Tongue (tissue), 2 donors: ENCODE measurements around the gene KCNK10. TPM values are rescaled to one million over a fixed set of nuclear protein-coding genes. Genes with fewer than 3 reads are reported as not detected.
A peak's percentile ranks its signal among the peaks of the same experiment; 100 is the strongest.

ENCODE experiments used
- DNase-seq: peaks from one replicate; pipeline ENCODE4 v3.0.0-alpha.2; 2015
- total RNA-seq: library from RNA; depleted of rRNA; stranded (reverse); fragments of >200 nt; gene quantifications from one replicate; pipeline ENCODE4 v1.2.3, GENCODE V29; 2014

KCNK10 gene
- total RNA-seq, 1 donor from 2014 or later = 0.92 TPM

DNA sequence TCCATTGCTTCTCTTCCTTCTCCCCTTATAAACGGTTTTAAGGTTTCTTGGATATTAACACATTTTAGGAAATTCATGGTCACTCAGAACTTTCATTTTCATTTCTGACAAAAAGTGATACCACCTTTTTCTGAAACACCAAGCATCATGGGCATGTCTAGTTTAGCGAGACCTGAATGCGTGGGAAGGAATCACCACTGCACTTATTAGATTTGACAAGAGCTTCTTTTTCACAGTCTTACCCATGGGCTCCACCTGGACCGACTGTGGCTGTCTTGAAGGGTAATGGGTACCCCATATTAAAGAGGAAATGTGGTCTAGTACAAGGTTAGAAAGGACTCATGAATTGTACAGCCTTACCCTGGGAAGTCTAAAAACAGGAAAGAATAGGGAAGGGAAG is 95.4 kb downstream of the KCNK10 start:
- DNase-seq = no peak

DNA sequence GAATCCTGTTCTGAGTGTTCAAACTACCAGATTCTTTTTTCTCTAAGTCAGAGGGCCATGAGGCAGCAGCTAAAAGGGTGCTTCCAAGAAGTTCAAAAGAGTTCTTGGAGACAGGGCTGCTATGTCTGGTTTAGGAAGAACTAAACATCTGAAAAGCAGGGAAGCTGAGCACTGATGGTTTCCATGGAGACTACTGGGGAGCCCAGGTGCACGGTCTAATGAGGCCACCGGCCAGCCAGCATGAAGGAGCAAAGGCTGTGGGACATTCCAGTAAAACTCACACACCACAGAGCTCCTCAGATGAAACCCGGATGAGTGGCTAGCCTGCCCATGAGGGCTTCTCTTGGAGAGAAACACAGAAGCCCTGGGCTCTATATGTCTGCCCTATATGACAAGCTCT is 97.3 kb downstream of the KCNK10 start:
- DNase-seq = no peak

DNA sequence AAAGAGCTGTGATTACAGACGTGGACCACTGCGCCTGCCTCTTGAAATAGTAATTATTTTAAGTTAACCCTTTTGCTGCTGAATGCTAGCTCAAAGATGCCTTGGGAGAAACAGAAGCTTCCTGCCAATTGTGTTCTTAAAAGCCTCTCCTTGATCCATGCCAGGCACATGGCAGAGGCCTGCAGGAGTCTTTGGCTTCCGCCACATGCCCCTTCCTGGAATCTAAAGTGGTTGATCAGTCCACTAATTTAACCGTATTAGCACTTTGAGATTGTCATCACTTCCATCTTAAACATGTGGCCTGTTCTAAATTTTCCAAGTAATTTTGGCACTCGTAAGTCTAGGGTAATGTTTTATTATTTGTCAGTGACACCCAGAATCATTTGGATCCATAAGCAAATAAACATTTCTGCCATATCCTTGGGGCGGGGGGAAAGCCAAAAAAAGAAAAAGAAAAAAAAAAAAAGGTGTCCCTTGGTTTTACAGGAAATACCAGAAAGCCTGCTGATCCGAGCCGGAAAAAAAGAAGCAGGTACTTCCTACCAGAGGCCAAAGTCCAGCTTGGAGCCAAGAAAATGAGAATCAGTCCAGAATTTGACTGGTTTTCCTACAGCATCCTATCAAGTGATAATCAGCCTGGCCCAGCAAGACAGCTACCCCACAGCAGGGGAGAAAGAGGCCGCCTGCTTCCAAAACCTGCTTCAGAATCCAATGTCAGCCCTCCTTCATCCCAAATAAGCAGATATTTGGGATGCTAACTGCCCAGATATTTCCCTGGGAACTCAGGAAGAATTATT is 104.8 kb downstream of the KCNK10 start:
- DNase-seq = no peak

DNA sequence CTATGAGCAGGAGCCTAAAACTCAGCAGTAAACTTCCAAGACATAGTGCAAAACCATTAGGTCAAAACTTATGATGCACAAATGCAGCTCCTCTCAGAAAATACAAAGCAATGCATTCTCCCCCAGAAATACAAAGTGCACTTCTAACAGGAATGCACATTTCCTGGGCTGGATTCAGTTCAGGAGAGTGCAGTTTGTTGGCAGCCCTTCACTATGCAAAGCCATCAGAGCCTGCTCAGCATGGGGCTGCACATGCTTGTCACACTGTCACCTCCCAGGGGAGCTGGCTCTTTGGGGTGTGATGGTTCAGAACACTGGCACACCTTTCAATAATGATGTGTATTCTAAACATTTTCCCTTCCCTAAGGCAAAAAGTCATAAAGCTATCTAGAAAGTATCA is 110.4 kb downstream of the KCNK10 start:
- DNase-seq = no peak

DNA sequence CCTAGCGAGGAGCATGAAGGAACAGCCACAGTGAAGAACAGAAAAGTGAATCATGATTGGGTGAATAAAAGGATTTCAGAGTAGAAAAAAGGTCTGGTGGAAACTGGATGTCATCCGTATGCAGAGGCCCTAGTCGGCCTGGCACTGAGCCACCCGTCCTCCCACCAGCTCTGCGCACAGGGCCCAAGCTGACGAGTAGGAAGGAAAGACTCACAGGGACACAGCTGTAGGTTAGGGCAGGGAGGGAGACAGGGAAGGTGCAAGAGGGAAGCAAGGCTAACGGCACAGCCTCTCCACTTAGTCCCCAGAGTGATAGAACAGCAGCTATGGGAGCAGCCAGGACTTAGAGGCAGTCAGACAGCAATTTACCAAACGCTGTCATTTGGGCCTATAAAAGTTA is 112.6 kb downstream of the KCNK10 start:
- DNase-seq = no peak

DNA sequence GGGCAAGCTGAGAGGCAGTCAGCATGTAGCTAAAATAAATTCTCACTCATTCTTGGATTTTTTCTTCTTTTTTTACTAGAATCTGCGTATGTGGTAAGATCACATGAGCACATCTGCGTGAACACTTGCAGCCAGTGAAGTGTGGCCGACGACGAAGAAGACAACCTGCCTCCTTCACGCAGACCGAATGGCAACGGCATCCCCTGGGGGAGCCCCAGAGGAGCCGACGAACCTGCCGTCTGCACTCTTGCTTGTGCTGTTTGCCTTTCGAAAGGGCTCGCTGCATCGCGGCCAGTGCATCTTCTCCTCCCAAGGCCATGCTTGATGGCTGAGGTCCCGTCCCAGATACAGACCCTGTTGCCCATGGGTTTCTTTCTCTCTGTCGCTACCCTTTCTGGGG is 113.8 kb downstream of the KCNK10 start:
- DNase-seq = no peak

DNA sequence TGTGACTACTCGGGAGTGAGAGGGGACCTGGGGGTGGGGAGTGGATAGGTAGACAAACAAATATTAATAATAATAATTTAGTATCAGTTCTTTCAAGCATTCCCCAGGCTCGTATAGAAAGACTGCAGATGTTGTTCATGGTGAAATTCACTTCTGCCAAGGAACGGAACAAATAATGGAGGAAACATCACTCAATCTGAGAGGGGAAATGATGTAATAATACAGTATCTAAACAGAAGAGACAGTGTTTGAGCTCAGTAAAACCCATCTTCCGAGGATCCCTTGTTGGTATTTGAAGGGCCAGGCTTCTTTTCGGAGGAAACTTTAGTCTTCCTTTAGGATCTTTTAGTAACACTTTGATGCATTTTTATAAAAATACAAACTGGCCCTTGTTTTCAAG is 114.2 kb downstream of the KCNK10 start:
- DNase-seq = no peak

DNA sequence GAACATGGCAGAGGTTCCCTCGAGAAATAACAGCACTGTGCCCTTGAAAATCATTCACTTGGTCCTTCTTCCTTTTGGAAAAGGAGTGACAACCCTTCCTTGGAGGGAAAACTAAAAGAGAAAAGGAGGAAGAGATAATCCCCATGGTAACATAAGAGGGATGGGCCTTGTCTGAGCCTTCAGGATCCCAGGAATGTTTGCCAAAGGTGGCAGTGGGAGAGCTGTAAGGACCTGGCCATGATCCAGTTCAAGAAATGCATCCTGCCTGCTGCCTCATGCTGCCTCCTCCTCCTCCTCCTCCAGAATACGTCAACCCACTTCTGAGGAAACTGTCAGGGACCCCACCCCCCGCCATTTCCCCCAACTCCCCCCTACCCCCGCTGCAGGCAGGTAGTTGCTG is 118.8 kb downstream of the KCNK10 start:
- DNase-seq = no peak

DNA sequence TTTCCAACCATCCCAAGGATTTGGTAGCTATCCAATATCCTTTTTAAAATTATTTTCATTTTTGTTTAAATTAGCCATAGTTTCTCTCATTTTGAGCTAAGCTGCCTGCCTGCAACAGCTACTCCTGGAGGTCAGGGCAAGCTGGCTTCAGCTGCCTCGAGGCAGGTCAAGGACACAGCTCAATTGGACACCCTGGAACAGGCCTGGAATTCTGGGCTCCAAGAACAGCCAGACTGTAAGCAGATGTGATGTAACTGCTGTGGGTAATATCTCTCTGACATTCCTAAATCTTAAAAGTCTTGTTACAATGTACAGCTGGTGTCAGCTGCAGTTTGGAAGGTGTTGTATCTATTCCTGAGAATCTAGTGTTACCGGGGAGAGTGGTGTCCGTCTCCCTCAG is 119.8 kb downstream of the KCNK10 start:
- DNase-seq = no peak

DNA sequence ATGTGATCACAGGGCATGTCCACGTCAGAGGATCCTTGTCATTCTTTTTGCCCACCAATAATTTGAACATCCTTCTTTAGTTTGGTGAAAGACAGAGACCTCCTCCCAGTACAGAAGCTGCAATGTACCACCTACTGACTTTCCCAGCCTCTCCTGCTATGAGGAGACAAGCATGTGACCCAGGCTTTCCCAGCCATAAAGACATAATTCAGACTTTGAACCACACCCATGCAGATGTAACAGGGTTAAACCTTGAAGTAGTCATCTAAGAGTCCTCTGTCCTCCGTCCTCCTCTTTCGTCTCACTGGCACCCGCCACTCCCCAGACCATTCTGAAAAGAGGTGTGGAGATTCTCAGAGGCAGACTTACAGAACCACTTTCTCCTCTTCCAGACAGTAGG is 120.8 kb downstream of the KCNK10 start:
- no peak for DNase-seq

DNA sequence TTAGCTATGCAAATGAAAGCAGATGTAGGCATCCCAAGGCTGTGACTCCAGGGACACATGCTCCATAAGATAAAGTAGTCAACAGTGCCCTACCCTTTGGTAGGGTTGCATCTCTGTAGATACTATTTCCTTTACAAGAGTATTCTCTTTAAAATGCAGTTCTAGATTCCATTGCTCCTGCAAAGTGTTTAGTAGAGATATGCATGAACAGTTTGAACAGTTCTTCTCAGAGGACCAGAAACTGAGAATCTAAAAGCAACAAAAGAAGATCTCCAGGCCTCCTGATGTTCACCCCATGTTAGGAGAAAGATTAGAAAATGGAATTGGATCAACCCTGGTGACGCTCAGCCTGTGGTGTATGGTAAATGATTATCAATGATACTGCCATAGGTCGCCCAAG is 121.2 kb downstream of the KCNK10 start:
- no peak for DNase-seq

DNA sequence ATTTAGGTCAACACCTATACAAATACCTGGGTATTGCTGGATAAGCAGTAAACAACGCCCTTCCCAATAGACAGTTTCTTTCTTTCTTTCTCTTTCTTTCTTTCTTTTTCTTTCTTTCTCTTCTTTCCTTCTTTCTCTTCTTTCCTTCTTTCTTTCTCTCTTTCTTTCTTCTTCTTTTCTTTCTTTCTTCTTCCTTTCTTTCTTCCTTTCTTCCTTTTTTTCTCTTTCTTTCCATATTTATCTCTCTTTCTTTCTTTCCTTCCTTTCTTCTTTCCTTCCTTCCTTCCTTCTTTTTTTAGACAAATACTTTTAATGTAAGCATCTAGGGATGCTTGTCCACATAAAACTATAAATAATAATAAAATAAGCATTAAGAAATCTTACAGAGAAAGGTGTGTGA is 123.2 kb downstream of the KCNK10 start:
- DNase-seq = no peak

DNA sequence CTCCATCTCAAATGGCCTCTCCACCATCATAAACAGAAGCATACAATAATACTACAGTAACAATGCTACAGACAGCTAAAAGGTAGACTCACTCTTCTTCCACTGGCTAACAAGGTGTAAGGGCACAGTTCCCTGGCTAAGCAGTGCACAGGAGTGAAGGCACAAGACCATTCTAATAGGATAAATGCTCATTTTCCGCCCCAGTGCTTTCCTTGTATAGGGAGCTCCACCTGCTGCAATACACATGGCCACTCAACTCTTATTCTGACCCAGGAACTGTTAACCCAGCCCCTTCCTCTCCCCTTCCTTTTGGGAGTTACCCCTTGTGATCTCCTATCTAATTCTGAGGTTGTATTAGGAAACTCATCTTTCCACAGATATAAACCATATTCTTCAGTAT is 124.6 kb downstream of the KCNK10 start:
- DNase-seq = no peak

DNA sequence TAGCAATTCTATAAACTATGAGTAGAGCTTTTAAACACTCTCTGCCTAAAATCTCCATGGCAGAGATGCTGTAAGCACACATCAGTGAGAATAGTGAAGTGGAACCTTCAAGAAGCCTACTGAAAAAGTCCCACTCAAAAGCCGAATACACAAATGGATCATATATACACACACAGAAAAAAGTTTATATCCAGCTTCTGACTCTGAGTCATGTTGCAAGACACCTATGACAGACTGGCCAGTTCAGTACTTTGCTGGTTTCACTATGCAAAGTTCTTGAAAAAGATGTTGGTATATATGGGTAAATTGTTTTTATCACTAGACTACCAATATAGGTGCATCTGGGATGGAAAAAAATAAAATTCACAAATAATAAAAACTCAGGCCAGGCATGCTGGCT is 126.1 kb downstream of the KCNK10 start:
- no peak for DNase-seq

DNA sequence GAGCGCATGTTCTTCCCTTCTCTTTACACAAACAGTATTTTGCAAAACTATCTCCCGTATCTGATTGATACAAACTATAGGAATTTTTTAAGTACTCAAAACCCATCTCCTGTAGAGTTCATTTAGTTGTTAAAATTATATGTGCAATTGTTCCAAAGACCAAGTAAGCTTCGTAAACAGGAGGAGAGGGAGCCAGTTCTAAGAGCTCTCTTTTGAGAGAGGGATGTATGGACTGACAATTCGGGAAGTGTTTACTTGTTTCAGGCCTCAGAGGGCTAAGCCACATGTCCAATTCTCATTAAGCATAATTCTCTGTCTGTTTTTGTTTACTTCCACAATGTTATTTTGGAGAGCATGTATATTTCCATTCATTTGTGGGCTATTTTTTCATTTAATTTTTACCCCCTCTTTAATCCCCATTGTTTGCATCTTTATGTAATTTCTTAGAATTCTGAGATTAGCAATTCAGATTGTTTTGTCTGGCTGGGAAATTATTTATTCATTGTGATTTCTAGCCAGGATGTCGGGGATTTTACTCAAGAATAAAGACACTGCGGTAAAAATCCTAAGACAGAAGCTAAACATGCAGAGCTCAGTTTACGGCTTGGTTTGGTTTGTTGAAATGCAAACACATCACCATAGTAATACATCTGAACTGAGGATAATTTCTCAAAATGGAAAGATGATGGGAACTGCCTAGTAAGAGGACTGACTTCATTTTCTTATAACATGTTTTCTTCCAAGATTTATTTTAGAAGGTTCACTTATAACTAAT is 126.8 kb downstream of the KCNK10 start:
- peak; percentile 19 for DNase-seq

DNA sequence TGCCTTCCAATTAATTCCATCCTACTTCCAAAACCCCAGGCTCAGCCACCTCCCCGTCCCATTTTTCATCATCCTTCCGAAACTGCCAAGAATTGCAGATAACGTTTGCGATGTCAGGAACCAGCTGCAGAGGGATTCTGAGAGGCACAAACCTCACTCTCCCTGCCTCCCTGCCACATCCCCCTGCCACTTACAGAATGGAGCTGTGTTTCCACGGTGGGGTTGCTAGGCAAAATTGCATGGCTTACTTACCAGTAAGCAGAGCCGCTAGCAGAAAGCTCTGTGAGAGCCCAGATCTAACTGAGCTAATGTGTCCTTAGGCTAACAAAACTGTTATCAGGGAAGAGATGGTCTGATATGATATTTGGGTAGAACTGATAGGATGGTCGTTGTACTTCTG is 127.4 kb downstream of the KCNK10 start:
- DNase-seq = peak; percentile 58

DNA sequence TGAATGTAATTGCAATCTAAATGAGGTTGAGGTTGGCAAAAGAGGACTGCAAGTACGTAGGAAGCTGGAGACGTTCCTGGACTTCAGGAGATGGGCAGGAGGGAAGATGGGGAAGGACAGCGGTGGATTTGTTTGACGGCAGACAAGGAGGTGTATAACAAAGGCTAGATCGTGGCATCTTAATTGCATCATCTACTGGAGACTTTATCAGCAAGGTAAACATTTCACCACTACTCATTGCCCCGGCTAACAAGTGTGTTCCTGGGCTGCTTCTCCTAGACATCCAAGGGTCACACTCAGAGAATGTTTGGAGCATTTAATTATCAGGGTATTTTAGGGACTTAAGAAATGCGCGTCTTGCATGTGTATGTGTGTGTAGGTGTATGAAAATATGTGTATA is 128.5 kb downstream of the KCNK10 start:
- no peak for DNase-seq

DNA sequence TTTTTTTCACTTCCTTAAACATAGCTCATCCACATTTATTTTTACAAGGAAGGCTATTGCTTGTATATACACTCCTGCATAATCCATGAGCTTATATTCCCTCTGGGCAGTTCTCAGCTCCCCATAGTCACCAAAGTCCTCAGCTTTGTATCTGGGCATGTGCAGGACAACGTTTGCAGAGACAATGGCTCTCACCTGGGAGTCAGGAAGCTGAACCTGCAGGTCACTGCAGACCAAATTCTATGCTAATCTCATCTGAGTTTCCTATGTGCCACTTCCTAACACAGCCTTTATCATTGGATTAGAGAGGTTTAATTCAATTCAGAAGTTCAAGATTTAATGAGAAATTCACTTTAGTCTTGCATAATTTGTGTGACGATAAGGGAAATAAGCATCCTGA is 131.5 kb downstream of the KCNK10 start:
- no peak for DNase-seq

DNA sequence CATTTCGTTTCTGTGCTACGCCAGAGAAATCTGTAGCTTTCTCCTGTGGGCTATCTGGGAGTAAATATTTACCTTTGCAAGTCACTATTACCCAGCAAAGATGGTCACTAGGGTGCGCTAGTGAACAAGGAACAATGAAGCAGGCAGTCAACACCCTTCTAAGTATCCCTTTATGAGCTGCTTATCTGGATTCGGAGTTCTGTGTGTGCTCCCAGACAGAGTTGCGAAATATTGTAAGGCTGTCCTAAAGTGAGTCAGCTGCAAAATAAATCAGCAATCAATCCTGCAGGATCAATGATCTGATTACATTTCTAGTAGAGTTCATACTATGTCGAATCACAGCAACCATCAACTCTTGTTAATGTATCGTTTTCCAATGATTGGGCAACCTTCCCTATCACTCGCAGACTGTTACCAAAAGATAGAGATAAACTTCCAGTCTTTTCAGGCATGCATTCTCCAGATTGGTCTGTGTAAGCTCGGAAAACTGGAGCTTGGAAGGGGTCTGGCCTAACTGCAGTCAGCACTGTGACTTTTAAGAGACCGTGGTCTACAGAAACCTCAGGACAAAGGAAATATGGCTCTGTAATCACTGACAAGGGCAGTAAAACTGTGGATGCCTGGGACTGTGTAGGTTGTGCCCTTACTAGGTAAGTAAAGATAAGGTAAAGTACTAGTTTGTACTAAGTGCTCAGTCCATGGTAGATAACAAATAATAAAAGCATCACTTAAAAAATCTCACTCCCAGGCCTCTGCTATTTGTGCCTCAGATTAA is 133.5 kb downstream of the KCNK10 start:
- peak; percentile 90 for DNase-seq

DNA sequence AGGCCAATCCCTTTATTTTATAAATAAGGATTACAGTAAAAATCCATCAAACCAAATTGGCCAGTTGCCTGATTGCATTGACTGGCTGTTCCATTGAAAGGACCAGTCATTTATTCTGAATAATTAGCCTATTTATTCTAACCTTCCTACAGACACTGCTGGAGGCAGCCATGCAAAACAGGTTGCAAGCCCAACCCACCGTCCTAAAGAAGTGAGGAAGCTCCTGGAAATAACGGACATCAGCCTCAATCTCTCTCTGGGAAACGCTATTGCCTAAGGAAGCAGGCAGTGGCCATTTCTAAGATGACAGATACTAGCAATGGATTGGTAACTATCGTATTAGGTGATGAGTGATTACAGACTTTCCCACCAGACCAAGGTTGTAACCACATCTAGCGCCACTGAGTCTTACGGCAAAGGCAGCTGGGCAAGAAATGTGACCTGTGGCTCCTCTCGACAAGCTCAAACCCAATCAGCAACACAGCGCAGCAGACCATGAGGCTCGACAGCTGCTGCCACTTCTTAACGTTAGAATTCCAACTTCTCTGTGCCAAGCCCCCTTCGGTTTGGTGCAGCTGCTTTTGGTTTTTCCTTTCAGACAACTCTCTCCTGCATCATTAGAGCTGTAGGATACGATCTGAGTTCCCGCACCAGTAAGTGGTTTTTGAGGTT is 134.2 kb downstream of the KCNK10 start:
- peak; percentile 91 for DNase-seq

DNA sequence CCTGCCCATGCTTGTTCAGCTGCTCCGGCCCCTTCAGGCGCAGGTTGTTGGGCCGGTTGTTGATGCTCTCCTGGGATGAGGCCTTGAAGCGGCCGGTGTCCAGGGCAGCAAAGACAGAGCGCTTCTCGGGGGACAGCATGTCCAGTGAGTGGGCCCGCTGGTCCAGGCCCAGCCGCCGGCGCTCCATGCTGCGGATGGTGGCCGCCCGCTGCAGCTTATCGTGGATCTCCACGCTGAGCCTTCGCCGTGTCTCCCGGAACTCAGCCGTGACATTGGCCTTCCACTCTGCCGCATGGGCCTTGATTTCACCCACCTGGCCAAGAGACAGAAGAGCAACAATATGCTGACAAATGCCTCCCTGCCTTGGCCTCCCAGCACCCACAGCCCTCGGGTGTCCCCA is 137.2 kb downstream of the KCNK10 start:
- DNase-seq = no peak

DNA sequence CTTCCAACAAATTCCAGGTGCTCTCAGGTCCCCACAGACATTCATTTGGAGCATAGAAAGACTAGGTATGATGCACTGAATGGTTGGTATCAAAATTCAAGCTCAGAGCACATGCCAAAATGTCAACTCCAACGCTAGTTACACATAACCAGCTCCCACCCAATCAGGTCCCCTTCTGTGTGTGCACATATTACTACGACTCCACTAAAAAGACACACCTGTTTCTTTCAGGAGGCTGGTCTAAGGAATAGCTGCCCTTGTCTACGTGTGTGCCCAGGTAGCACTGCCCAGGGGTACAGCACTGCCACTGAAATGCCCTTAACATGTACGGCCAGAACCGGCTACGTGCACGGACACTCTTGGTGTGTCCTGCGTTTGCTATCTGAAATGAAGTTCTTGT is 138.1 kb downstream of the KCNK10 start:
- DNase-seq = no peak

DNA sequence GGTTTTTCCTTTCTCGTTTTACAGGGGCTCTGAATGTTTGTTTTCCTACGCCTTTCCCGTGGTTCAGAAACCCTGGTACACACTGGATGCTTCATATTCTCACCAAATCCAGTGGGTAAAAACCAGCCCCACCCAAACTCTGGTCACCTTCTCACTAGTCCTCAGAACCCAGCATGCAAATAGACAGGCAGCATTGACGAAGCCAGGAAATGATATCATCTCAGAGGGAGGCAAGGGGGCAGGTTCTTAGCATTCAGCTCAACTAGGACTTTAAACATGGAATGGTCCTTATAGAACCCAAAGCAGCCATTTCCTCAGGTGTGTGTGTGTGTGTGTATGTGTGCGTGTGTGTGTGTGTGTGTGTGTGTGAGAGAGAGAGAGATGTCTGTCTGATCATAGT is 142.0 kb downstream of the KCNK10 start:
- no peak for DNase-seq
